Activated CD4-positive, alpha-beta T cell treated with anti-CD3 and anti-CD28 coated beads for 24 hours (primary cell): ENCODE measurements around the gene MIX23.
"Not testable (repeated sequence)": the region's sequence is repeated elsewhere in the genome, so short reads cannot be mapped to it uniquely, and the experiment has no call there.

Experiments used
- DNase-seq, 2 donors: peaks; one replicate each; pipeline ENCODE4 v3.0.0-alpha.2; 2020; ENCODE audit warnings: low read depth in 2 of 2

Gene MIX23

DNA sequence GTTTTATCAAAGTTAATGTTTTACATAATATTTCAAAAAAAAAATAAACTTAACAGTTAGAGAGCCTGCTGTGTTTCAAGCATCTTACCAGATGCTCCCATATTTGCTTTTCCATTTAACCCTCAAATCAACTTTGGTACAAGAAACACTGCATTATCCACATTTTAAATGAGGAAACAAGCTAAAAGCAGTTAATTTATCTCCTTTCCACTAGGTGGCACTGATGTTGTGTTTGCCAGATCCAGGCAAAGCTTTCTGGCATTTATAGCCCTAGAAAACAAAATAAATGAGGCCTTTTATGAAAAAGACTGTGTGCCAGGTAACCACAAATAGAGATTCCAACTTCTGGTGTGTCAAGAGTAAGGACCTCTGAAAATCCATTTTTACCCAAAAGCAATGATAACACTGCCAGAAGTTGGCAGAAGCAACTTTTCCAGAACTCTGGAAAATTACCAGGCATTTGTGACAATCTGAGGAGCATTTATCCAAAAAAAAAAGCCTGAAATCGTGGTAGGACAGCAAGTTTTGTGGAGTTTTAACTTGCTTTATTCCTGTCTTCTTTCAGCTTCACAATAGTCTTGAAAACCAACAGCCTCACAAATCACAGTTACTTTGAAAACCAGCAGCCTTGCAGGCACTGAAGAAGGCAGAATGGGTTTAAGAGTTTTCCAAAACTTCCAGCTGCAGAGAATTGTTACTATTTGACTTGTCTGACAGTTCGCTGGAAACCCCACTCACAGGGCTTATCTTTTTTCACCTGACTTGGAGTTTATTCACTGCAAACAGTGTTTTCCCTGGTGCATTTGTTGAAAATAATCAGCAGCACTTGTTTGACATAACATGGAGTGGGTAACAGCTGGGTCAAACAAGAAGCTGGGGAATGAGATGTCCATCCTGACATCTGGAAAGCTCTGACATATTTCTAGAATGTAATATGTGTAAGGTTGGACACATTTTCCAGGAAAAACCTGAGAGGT, 10.1 kb upstream of the MIX23 start:
- DNase-seq: no peak

DNA sequence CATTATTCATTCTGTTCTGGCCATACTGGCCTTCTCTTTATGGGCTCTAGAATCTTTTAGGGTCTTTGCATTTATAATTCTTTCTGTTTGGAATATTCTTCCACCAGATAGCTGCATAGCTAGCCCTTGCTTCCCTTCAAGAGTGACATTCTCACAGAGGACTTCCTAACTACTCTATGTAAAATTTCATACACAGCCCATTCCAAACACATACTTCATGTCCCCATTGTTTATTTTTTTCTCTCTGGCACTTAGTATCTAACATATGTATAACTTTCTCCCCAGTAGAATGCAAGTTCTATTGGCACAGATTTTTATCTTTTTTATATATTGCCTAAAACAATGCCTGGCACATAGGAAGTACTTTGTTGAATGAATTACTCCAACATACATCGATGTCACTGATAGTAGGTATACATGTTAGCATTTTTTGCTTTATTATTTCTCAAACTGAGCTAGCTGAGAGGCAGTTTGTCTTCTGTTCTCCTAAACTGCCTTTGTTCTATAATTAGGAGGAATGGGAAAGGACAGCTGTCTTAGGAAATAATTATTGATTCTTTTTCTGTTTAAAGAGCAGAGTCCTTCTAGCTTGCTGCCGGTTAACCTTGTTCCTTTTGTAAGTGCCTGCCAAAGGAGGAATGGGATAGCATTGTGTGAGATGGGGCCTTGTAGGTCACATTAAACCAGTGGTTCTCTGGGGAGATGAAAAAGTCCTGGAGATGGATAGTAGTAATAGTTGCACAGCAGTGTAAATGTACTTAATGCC, 8.8 kb upstream of the MIX23 start:
- no peak for DNase-seq

DNA sequence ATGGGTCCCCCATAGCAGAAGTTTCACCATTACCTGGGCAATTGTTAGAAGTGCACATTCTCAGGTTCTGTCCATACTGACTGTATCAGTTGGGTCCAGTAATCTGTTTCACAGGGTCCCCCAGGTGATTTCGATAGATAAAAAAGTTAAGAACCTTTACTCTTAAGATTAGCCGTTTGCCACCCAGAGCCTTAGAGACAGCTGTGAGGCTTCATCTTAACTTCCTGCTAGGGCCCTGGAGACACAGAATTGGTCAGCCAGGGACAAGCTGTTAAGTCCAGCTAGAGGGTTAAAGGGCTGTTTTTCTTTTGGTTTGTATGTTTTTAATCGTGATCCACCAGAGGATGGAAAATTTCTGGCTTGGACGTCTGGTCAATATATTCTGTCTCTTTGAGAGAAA, 7.6 kb upstream of the MIX23 start:
- no peak for DNase-seq

DNA sequence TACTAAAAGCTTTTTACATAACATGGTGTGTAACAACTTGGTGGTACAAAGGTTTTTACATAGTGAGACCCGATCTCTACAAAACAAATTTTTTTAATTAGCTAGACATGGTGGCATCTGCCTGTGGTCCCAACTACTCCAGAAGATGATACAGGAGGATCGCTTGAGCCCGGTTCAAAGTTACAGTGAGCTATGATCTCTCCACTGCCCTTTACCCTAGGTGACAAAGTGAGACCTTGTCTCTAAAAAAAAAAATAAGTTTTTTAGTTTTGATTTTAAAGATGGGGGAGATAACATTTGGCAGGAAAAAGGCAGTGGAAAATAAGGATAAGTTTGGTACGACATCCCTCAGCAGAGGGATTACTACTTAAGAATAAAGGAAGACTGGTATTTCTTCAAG, 6.9 kb upstream of the MIX23 start:
- no peak for DNase-seq

DNA sequence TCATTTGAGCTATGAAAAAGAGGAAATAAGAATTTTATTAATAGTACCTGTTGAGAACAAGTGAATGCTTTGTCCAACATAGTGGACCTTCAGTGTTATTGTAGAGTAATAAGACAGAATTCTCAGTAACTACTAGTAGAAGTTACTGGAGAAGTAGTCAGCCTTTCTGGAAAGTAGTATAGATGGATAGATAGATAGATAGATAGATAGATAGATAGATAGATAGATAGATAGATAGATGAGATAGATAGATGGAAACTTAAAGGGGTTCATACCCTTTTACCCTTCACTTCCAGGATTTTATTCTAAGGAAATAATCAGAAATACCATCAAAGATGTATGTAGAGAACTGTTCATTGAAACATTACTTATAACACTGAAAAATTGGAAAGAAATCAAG, 6.2 kb upstream of the MIX23 start:
- DNase-seq: no peak

DNA sequence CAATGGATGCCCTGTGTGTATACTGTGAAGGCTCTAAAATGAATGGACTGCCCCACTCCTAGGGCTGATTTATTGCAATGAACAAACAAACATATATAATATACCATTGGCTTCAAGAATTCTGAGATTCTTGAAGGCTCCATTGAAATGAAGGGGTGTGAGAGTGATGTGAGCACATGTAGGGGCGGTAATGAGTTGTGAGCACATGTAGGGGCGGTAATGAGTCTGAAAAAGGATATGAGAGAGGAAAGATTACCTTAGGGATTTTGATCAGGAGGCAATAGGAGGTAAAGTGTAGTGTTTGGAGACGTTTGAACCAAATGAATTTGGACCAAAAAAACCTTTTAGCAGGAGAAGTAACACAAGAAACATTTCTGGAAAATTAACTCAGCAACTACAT, 4.7 kb upstream of the MIX23 start:
- DNase-seq: no peak

DNA sequence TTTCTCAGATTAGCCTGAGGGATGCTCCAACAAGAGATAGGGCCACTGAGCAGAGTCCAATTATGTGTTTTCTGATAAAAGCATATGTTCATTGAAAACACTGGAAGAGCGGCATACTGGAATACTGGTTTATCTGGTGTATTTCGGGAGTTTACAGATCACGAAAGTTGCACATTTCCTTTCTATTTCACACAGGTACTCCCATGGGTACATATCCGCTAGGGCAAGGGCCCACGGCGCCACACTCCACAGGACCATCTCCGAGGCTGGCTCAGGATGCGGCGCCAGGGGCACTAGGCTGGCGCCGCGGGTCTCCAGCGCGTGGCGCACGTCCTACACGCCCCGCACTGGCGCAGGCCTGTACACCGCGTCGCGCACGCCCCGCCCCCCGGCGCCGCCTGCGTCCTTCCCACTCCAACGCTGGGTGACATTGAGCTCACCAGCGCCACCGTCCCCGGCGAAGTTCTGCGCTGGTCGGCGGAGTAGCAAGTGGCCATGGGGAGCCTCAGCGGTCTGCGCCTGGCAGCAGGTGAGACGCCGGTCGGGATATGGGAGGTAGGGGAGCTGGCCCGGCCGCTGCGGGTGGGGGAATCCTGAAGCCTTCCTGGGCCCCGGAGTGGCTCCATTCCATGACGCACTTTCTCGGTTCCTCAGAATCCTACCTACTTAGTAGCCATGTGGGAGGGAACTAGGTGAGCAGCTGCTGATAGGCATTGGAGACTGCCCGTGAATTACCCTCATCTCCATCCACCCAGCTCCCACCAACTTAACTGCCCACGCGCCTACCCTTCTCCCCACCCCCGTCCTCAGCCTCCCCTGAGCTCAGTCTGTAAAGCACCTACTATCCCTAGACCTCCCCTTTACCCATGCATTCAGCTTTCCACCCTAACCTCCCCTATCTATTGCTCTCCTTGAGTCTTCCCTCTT, 1.0 kb upstream of the MIX23 start, which contains the start of gene FAM162A:
TSS of gene FAM162A (plus strand) at position 412 of the 927 bp plus-strand sequence. CDS start at position 496, 84 bp downstream.
- DNase-seq: peak; percentile 88

DNA sequence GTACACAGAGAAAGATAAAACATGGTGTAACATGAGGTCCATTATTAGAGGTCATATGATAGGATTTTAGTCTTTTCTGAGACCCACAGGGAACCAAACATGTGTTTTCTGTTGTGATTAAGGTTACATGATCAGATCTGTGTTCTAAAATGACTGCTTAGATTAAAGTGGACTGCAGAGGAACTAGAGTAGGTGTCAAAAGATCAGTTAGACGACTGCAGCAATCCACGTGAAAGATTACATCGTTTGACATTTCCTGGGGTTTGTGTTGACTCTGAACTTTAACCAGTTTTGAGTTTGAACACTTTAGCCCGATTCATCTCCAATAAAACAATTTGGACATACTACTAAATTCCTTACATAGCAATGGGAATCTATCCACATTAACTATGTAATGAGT, 5.1 kb downstream of the MIX23 start:
- no peak for DNase-seq

DNA sequence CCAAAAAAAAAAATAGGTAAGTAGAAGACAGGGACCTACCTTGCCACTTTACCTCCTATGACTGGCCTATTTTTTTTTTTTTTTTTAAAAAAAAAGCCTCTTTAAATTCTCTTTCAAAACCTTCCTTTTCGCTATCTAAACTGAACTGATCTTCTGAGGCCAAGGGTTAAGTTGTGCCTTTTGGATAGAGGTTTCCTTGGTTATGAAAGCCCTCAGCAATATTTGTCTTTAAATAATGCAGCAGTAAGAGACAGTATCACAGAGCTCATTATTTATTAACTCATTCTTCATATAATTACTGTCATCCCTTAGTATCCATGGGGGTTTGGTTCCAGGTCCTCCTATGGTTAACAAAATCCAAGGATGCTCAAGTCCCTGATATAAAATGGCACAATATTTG, 9.0 kb downstream of the MIX23 start:
- no peak for DNase-seq

DNA sequence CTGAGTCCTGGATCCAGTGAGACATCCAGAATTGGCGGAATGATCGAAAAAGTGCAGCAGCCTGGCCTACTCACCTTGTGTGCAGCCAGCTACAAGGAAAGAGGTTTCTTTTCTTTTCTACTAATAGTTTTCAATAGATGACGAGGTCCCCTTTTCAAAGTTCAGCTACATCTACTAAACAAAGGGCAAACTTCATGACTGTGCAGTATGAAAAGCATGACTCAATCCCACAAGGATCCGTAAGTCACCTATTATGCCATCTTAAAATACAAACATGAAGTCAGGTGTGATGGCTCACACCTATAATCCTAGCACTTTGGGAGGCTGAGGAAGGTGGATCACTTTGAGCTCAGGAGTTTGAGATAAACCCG, 16.7 kb downstream of the MIX23 start:
- DNase-seq: no peak

DNA sequence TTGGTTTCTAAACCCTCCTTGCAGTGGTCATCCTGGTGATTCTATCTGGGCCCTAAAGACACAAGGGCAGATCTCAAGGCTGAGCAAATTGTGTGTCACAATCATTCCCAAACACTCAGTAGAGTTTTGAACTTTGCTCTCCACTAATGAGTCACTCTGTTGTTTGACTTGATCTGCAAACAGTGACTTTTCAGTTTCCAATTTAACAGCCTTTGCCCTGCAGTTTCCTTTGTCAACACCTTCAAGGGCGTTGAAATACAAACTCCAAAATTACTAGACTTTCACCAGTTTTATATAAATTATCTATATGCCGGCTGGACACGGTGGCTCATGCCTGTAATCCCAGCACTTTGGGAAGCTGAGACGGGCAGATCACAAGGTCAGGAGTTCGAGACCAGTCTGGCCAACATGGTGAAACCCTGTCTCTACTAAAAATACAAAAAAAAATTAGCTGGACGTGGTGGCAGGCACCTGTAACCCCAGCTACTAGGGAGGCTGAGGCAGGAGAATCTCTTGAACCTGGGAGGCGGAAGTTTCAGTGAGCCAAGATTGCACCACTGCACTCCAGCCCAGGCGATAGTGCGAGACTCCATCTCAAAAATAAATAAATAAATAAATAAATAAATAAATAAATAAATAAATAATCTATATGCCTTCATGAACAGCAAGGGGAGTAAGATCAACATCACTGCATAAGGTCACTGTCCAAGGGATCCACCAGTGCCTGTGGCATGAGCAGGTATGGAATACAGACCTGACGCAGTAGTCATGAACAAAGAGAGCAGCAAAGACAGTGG, 17.3 kb downstream of the MIX23 start:
- not testable (repeated sequence) for DNase-seq

DNA sequence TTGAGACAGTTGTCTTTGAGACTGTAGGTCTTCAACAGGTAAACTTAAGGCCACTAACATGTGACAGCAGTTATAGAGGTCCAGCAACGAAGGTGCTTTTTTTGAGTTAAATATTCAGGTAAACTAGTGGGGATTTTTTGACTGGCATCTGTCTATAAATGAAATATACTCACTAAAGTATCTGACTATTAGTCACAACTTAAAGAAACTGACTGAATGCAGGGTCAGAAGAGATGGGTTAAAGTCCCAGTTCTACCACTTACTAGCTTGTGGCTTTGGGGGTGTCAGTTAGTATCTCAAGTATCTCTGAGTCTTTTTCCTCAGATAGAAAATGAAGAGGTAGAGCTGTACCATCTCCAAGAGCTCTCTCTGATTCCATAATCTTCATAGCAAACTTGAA, 18.0 kb downstream of the MIX23 start:
- DNase-seq: no peak

DNA sequence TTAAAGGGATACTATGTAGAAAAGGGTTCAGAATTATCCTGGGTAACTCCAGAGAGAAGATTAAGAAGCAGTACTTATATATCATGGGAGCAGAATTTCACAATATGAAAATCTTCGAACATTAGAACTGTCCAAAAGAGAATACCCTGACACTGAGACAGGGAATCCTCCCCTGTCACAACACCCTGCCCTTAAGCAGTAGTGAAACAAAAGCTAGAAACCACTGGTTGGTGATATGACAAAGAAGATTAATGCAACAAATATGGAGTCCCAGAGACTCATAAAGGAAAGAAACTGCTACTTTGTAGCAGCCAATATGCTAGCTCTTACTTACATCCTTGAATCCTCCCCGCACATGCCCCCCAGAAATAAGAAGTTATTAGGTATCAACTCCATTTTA, 18.5 kb downstream of the MIX23 start:
- DNase-seq: no peak

DNA sequence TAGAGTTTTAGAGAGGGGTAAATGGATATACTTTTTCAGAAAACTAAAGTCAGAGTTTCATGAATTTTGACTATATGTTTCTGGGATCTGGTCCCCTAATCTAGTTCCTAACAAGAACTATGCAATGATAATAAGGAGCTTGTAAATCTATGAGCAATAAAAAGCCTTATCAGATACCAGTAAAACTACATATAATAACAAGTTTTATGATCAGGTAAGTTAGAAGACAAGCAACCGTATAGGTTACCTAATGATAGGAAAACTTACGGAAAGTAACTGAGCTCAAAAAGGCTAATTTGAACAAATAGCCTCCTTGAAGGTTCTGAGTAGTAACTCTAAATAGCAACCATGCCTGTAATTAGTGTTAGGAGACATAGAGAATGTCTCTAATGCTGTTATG, 21.0 kb downstream of the MIX23 start:
- DNase-seq: no peak

DNA sequence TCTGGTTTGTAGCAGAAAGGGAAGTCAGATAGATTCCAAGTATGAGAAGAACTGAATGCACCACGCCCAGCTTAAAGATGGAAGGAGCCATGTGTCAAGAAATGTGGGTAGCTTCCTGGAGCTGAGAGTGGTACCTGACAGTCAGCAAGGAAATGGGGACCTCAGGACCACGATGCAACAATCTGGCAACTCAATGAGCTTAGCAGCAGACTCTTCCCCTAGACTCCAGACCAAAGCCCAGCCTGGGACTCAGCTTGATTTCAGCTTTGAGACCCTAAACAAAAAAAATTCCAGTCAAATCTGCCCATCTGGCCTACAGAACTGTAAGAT, 24.4 kb downstream of the MIX23 start:
- DNase-seq: no peak

DNA sequence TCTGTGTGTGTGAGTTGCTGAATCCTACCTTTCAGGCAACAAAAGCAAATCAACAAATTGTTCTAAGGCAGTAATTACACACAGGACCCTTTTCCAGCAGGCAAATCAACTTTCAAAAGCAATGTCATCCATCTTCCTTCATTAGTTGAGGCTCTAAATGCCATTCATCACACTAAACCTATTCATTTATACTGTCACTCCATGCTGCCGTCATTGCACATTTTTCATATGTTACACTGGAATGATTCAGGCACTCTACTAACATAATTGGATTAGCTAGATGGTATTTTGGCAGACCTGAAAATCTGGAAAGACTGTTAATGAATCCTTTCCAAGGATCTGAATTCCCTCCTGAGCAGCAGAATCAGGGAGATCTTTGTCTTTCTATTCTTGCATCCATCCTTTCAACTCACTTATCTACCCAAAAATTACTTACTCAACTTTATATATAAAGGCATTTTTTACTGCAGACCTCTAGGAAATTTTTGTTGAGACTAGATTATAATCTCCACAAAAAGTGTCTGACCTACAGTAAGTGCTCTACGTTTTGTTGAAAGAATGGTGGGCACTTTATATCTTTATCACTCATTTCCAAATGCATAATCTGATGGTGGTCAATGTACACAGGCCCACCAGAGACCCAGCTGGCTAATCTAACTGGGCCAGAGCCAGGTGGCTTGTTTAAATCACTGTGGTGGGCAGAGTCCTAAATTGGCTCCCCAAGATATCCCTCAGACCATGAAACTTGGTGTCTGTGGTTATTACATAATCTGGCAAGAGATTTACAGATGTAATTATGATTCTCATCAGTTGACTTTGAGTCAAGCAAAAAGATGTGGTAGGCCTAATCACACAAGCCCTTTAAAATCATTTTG, 25.0 kb downstream of the MIX23 start:
- DNase-seq: no peak

DNA sequence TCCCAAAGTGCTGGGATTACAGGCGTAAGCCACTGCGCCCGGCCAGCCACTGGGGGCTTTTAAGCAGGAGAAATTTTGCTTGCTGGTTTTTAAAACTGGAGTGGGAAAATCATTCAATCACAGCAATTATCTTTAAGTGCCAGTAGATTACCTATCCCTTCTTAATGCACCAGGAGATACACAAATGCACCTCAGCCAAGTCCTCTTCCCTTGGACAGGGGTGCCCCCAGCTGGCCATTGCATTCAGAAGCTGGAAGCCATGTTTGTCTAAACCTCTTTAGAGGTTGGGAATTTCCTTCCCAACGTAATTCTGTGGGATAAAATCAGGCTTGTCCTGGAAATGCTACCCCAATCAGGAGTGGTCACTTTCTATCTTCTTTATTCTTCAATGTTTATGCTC, 26.6 kb downstream of the MIX23 start:
- no peak for DNase-seq

DNA sequence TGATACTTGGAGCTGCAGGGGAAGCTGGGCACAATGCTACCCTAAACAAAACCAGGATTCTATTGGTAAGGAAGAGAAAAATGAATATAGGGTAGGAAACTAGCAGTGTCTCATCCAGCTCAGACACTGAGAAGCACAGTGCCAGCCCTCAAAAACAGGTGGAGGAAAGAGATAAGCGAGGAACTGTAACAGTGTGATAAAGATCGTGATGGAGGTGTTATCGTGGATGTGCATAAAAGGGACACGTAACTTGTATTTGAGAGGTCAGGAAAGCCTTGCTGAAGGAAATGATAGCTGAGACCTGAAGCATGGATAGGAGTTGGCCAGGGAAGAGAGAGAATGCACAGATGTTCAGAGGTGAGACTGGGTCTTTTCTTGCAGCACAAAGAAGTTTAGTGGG, 27.4 kb downstream of the MIX23 start:
- no peak for DNase-seq

DNA sequence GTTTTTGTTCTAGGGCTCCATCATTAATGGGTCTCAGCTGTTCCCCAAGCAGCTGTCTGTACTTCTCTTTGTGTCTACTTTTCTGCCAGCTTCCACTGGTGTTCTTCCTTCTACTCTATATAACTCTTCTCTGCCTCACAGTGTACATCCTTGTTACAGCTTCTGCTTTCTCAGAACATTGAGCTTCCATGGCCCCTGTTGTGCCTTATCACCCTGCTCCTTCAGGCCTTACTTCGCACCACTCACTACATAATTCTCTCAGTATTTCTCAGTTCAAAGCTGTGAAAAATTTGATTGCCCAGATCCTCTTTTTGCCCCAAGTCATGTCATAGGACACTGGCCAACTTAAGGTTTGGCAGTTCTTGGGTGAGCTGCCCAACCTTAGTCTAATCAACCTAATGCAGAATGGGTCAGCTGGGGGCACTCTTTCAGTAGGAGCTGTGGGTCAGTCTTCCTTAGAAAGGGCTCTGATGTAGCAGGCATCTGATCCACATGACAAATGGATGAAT, 29.1 kb downstream of the MIX23 start:
- no peak for DNase-seq

DNA sequence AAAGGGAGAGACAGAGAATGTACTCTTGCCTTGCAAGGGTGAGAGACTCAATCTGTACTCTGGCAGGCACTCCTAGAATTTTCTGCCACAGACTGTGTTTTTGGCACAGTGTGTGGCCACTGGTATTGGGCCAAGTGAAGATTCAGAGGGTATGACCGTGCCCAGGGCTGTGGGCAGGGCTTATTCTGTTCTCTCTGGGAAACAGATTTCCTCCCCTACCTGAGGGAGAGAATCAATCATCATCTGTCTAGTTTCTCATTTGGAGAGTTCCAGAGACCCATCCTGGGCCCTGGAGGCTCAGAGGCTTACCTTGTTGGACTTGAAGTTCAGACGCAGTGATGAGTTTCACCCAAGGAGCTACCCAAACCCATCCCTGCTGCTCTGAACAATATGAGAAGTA, 29.8 kb downstream of the MIX23 start:
- no peak for DNase-seq
